Astrocyte (in vitro differentiated cells and primary cell): ENCODE measurements around the gene EP400. TPM values are rescaled to one million over a fixed set of nuclear protein-coding genes. Genes with fewer than 3 reads are reported as not detected.

Experiments
- DNase-seq: peaks from one replicate; pipeline ENCODE4 v3.0.0-alpha.2; 2010; ENCODE audit warnings: low read depth
- FAIRE-seq: peaks from 2 replicates; lab custom pipeline; 2011; peaks lifted over from hg19 to GRCh38; lab: Jason Lieb, UNC
- H2AFZ ChIP-seq: 2 replicates; pipeline ENCODE4 v1.6.0; 2012; ENCODE audit warnings: low read depth, low read length, inconsistent platforms
- H3K27ac ChIP-seq: 2 replicates; pipeline ENCODE4 v1.5.1; 2011; ENCODE audit warnings: low read depth, low read length, inconsistent platforms
- H3K27me3 ChIP-seq: 2 replicates; pipeline ENCODE4 v1.6.0; 2011; ENCODE audit warnings: low read length, inconsistent platforms; ENCODE audit not compliant: insufficient read depth
- H3K36me3 ChIP-seq: 2 replicates; pipeline ENCODE4 v1.5.1; 2011; ENCODE audit warnings: low read length, inconsistent platforms; ENCODE audit not compliant: insufficient read depth
- H3K4me1 ChIP-seq: 2 replicates; pipeline ENCODE4 v1.5.1; 2011; ENCODE audit warnings: low read length, inconsistent platforms; ENCODE audit not compliant: insufficient read depth
- H3K4me2 ChIP-seq: 2 replicates; pipeline ENCODE4 v1.6.0; 2012; ENCODE audit warnings: low read length, inconsistent platforms
- H3K4me3 ChIP-seq: 2 replicates; pipeline ENCODE4 v1.5.1; 2011; ENCODE audit warnings: low read depth, mild to moderate bottlenecking, low read length, inconsistent platforms; ENCODE audit not compliant: insufficient read depth
- H3K79me2 ChIP-seq: 2 replicates; pipeline ENCODE4 v1.6.0; 2012; ENCODE audit warnings: mild to moderate bottlenecking, low read length, inconsistent platforms; ENCODE audit not compliant: insufficient read depth
- H3K9ac ChIP-seq: 2 replicates; pipeline ENCODE4 v1.6.0; 2012; ENCODE audit warnings: mild to moderate bottlenecking, low read length, inconsistent platforms
- H3K9me3 ChIP-seq: 2 replicates; pipeline ENCODE4 v1.5.1; 2012; ENCODE audit warnings: low read depth, mild to moderate bottlenecking, low read length, inconsistent platforms; ENCODE audit not compliant: insufficient read depth
- H4K20me1 ChIP-seq: 2 replicates; pipeline ENCODE4 v1.6.0; 2012; ENCODE audit warnings: low read length, inconsistent platforms; ENCODE audit not compliant: insufficient read depth
- H3K27ac Mint-ChIP-seq: one replicate; pipeline ENCODE4 v1.8.0; 2021; ENCODE audit warnings: mild to moderate bottlenecking, mixed read lengths; ENCODE audit not compliant: unreplicated experiment
- H3K27me3 Mint-ChIP-seq: one replicate; pipeline ENCODE4 v1.8.0; 2021; ENCODE audit warnings: low read depth, mixed read lengths; ENCODE audit not compliant: unreplicated experiment
- H3K36me3 Mint-ChIP-seq: one replicate; pipeline ENCODE4 v1.8.0; 2021; ENCODE audit warnings: low read depth, mixed read lengths; ENCODE audit not compliant: unreplicated experiment
- H3K4me1 Mint-ChIP-seq: one replicate; pipeline ENCODE4 v1.8.0; 2021; ENCODE audit warnings: low read depth, mixed read lengths; ENCODE audit not compliant: unreplicated experiment
- H3K4me3 Mint-ChIP-seq: one replicate; pipeline ENCODE4 v1.8.0; 2021; ENCODE audit warnings: mild to moderate bottlenecking, moderate library complexity, mixed read lengths; ENCODE audit not compliant: unreplicated experiment
- H3K9me3 Mint-ChIP-seq: one replicate; pipeline ENCODE4 v1.8.0; 2021; ENCODE audit warnings: mild to moderate bottlenecking, mixed read lengths; ENCODE audit not compliant: unreplicated experiment
- EZH2 ChIP-seq: IDR thresholded peaks from 2 replicates; pipeline ENCODE4 v1.6.1; 2012; ENCODE audit warnings: mild to moderate bottlenecking, low read length, inconsistent platforms; ENCODE audit not compliant: insufficient read depth
- total RNA-seq: library from RNA; stranded (reverse); gene quantifications from 2 replicates; pipeline ENCODE4 v1.2.1, GENCODE V29; 2021
- TF ChIP-seq, protein P1 (sequence below): IDR thresholded peaks from 2 replicates; pipeline ENCODE4 v1.5.1; 2011; ENCODE audit warnings: low read depth, mild to moderate bottlenecking, inconsistent platforms, low read length, moderate library complexity; ENCODE audit not compliant: insufficient read depth

Gene EP400
- total RNA-seq, 1 donor from 2014 or later = 39.8 TPM

DNA sequence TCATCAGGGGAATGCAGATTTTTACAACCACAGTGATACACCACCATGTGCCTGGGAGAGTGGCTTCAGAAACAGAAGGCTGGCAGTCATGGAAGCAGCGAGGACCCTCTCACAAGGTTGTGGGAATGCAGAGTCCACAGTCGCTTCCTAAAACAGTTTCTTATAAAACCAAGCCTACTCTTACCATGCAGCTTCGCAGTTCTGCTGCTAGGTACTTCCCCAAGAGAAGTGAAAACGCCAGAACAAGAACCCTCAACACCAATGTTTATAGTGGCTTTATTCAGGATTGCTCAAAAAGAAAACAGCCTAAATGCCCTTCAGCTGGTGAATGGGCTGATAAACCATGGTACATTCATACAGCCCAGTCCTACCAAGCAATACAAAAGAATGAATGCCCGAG, 107.2 kb downstream of the EP400 start:
- Histone ChIP-seq H3K4me2 (no peak overlapping the region), H3K4me1 (no peaks in the 10 kb centered on the region), H3K27ac (no peak overlapping the region), H3K27me3 (no peaks in the 10 kb centered on the region), H3K79me2 (no peaks in the 10 kb centered on the region), H3K4me3 (no peak overlapping the region), H3K9ac (no peak overlapping the region), H3K36me3 (peaks cover 41% of the 10 kb centered on the region), H3K9me3 (no peaks in the 10 kb centered on the region), H4K20me1 (peaks cover 24% of the 10 kb centered on the region), H2AFZ (no peak overlapping the region)
- H3K27ac Mint-ChIP-seq = no peak overlapping the region
- no peak overlapping the region for H3K4me3 Mint-ChIP-seq
- peaks cover 23% of the 10 kb centered on the region for H3K36me3 Mint-ChIP-seq
- H3K27me3 Mint-ChIP-seq = no peaks in the 10 kb centered on the region
- H3K4me1 Mint-ChIP-seq = peaks cover 4% of the 10 kb centered on the region
- no peak for DNase-seq
- H3K9me3 Mint-ChIP-seq = no peaks in the 10 kb centered on the region
- no peak for FAIRE-seq
- TF ChIP-seq EZH2 = no peak
- TF ChIP-seq, protein P1, sequence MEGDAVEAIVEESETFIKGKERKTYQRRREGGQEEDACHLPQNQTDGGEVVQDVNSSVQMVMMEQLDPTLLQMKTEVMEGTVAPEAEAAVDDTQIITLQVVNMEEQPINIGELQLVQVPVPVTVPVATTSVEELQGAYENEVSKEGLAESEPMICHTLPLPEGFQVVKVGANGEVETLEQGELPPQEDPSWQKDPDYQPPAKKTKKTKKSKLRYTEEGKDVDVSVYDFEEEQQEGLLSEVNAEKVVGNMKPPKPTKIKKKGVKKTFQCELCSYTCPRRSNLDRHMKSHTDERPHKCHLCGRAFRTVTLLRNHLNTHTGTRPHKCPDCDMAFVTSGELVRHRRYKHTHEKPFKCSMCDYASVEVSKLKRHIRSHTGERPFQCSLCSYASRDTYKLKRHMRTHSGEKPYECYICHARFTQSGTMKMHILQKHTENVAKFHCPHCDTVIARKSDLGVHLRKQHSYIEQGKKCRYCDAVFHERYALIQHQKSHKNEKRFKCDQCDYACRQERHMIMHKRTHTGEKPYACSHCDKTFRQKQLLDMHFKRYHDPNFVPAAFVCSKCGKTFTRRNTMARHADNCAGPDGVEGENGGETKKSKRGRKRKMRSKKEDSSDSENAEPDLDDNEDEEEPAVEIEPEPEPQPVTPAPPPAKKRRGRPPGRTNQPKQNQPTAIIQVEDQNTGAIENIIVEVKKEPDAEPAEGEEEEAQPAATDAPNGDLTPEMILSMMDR = no peak

- TF ChIP-seq EZH2 = no peak
- TF ChIP-seq, protein P1 = no peak
- H3K4me1 Mint-ChIP-seq = peaks cover 4% of the 10 kb centered on the region
- FAIRE-seq (no peak), DNase-seq (no peak)
- peaks cover 23% of the 10 kb centered on the region for H3K36me3 Mint-ChIP-seq
- H3K27ac Mint-ChIP-seq = no peak overlapping the region
- Histone ChIP-seq H3K27ac (no peak overlapping the region), H3K27me3 (no peaks in the 10 kb centered on the region), H3K9ac (no peak overlapping the region), H3K4me2 (no peak overlapping the region), H3K79me2 (no peaks in the 10 kb centered on the region), H3K4me3 (no peak overlapping the region), H3K4me1 (no peaks in the 10 kb centered on the region), H2AFZ (no peak overlapping the region), H4K20me1 (peaks cover 20% of the 10 kb centered on the region), H3K36me3 (peaks cover 38% of the 10 kb centered on the region), H3K9me3 (no peaks in the 10 kb centered on the region)
- no peak overlapping the region for H3K4me3 Mint-ChIP-seq
- no peaks in the 10 kb centered on the region for H3K27me3 Mint-ChIP-seq
- no peaks in the 10 kb centered on the region for H3K9me3 Mint-ChIP-seq
Observed at GRCh38 chr12:132057691-132058090, 107.9 kb downstream of the EP400 start.

GRCh38 chr12:132061197-132061596, 111.5 kb downstream of the EP400 start:
- no peaks in the 10 kb centered on the region for H3K9me3 Mint-ChIP-seq
- H3K27ac Mint-ChIP-seq = no peak overlapping the region
- TF ChIP-seq EZH2 = no peak
- TF ChIP-seq, protein P1 = no peak
- peaks cover 2% of the 10 kb centered on the region for H3K4me1 Mint-ChIP-seq
- no peaks in the 10 kb centered on the region for H3K27me3 ChIP-seq
- peak overlapping the region; percentile 2 for H3K4me3 Mint-ChIP-seq
- H3K27ac ChIP-seq = no peak overlapping the region
- peaks cover 33% of the 10 kb centered on the region for H3K36me3 Mint-ChIP-seq
- H2AFZ ChIP-seq = no peak overlapping the region
- no peak for FAIRE-seq
- H3K4me1 ChIP-seq = no peaks in the 10 kb centered on the region
- H3K4me2 ChIP-seq = no peak overlapping the region
- H3K79me2 ChIP-seq = no peaks in the 10 kb centered on the region
- H3K36me3 ChIP-seq = peaks cover 36% of the 10 kb centered on the region
- H3K4me3 ChIP-seq = no peak overlapping the region
- H3K9ac ChIP-seq = no peak overlapping the region
- no peak for DNase-seq
- H3K9me3 ChIP-seq = no peaks in the 10 kb centered on the region
- no peaks in the 10 kb centered on the region for H3K27me3 Mint-ChIP-seq
- H4K20me1 ChIP-seq = peaks cover 6% of the 10 kb centered on the region
